Caco-2 (cell line): ENCODE data around the gene EIF2B1. TPM values are rescaled to one million over a fixed set of nuclear protein-coding genes. Genes with fewer than 3 reads are reported as not detected.
A peak's percentile ranks its signal among the peaks of the same experiment; 100 is the strongest.

Experiments
- BruUV-seq: library from RNA; stranded (reverse); fragments of 400-500 nt; replicated peaks from 2 replicates; lab custom pipeline; 2021; lab: Mats Ljungman, UMichigan
- CTCF ChIA-PET: fragments of 300-600 bp; sonication (Branson Sonifier 250); formaldehyde crosslinking; loops from one replicate; lab custom pipeline; 2022; ENCODE audit warnings: antibody characterized with exemption; lab: Charles Lee
- POLR2A ChIA-PET: fragments of 300-600 bp; sonication (Branson Sonifier 250); formaldehyde crosslinking; loops from one replicate; lab custom pipeline; 2022; ENCODE audit warnings: antibody characterized with exemption; lab: Charles Lee
- DNase-seq, 2 experiments: peaks; one replicate each; pipeline versions ENCODE4 v3.0.0 to v3.0.0-alpha.2; 2020 to 2022
- H3K27me3 ChIP-seq: replicated peaks from 2 replicates; pipeline ENCODE4 v1.6.0; 2011; ENCODE audit warnings: low read length; ENCODE audit not compliant: control insufficient read depth, insufficient read depth
- H3K36me3 ChIP-seq: 2 replicates; pipeline ENCODE4 v1.5.1; 2011; ENCODE audit warnings: low read length; ENCODE audit not compliant: control insufficient read depth, insufficient read depth
- H3K4me1 ChIP-seq: fragments of 250-450 bp; sonication (Bioruptor Pico); 2 replicates; pipeline ENCODE4 v1.5.1; 2020; ENCODE audit warnings: mild to moderate bottlenecking
- H3K4me3 ChIP-seq: 2 replicates; pipeline ENCODE4 v1.5.1; 2011; ENCODE audit warnings: low read depth, mild to moderate bottlenecking, control low read depth, low read length
- H3K9me3 ChIP-seq: fragments of 250-450 bp; sonication (Bioruptor Pico); 2 replicates; pipeline ENCODE4 v1.5.1; 2020; ENCODE audit warnings: mild to moderate bottlenecking, moderate library complexity
- H3K27ac Mint-ChIP-seq: one replicate; pipeline ENCODE4 v1.8.0; 2022; ENCODE audit warnings: mixed read lengths; ENCODE audit not compliant: unreplicated experiment
- H3K27me3 Mint-ChIP-seq: one replicate; pipeline ENCODE4 v1.8.0; 2022; ENCODE audit warnings: mixed read lengths; ENCODE audit not compliant: insufficient read depth, unreplicated experiment
- H3K36me3 Mint-ChIP-seq: one replicate; pipeline ENCODE4 v1.8.0; 2022; ENCODE audit warnings: mild to moderate bottlenecking, mixed read lengths; ENCODE audit not compliant: insufficient read depth, unreplicated experiment
- H3K4me1 Mint-ChIP-seq: one replicate; pipeline ENCODE4 v1.8.0; 2022; ENCODE audit warnings: low read depth, mixed read lengths; ENCODE audit not compliant: unreplicated experiment
- H3K4me3 Mint-ChIP-seq: one replicate; pipeline ENCODE4 v1.8.0; 2022; ENCODE audit warnings: mild to moderate bottlenecking, moderate library complexity, mixed read lengths; ENCODE audit not compliant: unreplicated experiment
- H3K9me3 Mint-ChIP-seq: one replicate; pipeline ENCODE4 v1.8.0; 2022; ENCODE audit warnings: mixed read lengths; ENCODE audit not compliant: unreplicated experiment
- CTCF ChIP-seq, 2 experiments: fragments of 200-600 bp in 1 of 2; IDR thresholded peaks; 1 replicate in 1 of 2; 2 replicates in 1 of 2; pipeline versions ENCODE4 v1.5.1 to v1.8.0; 2011 to 2022; ENCODE audit warnings: antibody characterized with exemption in 1 of 2, control low read depth in 1 of 2, inconsistent platforms in 1 of 2, low read depth in 1 of 2, low read length in 1 of 2, mild to moderate bottlenecking in 1 of 2, moderate library complexity in 1 of 2; ENCODE audit not compliant: insufficient read depth in 1 of 2, severe bottlenecking in 1 of 2, unreplicated experiment in 1 of 2
- intact Hi-C: fragments of 100-400 bp; cut with micrococcal nuclease; formaldehyde crosslinking; loops from one replicate; pipeline ENCODE4 v1.10.0; 2022; ENCODE audit not compliant: unreplicated experiment
- total RNA-seq: library from RNA; stranded (reverse); gene quantifications from 2 replicates; pipeline ENCODE4 v1.2.3, GENCODE V29; 2022

EIF2B1 gene
- total RNA-seq, 1 experiment from 2014 or later, result 62.1 TPM

DNA sequence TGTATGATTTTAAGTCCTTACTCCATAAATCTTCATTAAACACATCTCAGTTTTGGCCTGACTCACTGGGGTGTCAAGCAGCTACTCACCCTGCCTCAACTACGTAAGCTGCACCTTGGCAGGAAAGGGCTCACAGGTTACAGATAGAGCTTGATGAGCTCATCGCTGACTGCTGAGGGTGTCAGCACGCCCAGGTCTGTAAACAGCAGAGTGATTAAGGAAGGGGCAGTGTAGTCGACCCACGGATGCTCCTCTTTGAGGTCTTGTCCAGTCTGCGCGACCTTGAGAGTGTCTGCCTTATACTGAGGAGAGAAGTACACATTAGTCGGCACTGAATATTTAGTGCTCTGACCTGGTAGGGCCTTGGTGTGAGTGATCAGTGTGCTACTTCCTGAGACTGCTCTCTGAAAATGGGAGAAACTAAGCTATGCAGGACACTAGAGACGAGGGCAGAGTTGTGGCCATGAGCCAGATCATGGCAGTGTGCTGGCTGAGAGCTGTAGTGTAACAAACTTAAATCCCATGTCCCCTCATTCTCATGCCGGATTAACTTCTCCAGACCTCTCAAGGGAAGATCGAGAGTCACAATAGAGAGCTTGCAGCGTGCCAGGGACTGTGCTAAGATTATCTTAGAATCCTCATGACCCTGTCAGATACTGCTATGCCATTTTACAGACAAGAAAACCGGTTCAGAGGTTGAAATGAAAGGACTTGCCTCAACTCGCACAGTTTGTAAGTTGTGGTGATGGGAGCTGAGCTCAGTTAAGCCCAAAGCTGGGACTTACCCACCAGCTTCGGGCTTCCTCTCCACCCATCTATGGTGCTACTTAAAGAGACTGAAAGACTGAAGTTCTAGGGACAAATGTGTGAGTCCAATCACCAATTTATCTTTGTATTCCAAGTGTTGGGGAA is 11.6 kb downstream of the EIF2B1 start:
- no peak for DNase-seq
- H3K27ac Mint-ChIP-seq, result no peak overlapping the region
- intact Hi-C loops, result no loop called here
- Histone ChIP-seq H3K4me3 (no peak overlapping the region), H3K27me3 (no peaks in the 10 kb centered on the region), H3K36me3 (peaks cover 3% of the 10 kb centered on the region), H3K4me1 (peaks cover 5% of the 10 kb centered on the region; the same call in 1 of the 2 replicates), H3K9me3 (no peaks in the 10 kb centered on the region)
- H3K9me3 Mint-ChIP-seq, result no peaks in the 10 kb centered on the region
- H3K36me3 Mint-ChIP-seq, result peaks cover 90% of the 10 kb centered on the region
- no peaks in the 10 kb centered on the region for H3K27me3 Mint-ChIP-seq
- BruUV-seq, result no TSS peak
- no peak for TF ChIP-seq CTCF (IDR thresholded peaks at IDR 0.05; ENCODE audit: insufficient read depth in 1 of 2, low read depth in 1 of 2, low read length in 1 of 2, severe bottlenecking in 1 of 2, unreplicated experiment in 1 of 2)
- peaks cover 6% of the 10 kb centered on the region for H3K4me1 Mint-ChIP-seq
- POLR2A ChIA-PET, result no interaction called here
- CTCF ChIA-PET, result no interaction called here
- no peak overlapping the region for H3K4me3 Mint-ChIP-seq

- intact Hi-C loops, result no loop called here
- Histone ChIP-seq H3K4me1 (peaks cover 5% of the 10 kb centered on the region; the same call in 1 of the 2 replicates), H3K36me3 (peaks cover 4% of the 10 kb centered on the region), H3K9me3 (no peaks in the 10 kb centered on the region), H3K4me3 (no peak overlapping the region), H3K27me3 (no peaks in the 10 kb centered on the region)
- no peak overlapping the region for H3K4me3 Mint-ChIP-seq
- POLR2A ChIA-PET, result no interaction called here
- H3K36me3 Mint-ChIP-seq, result peaks cover 90% of the 10 kb centered on the region
- H3K9me3 Mint-ChIP-seq, result no peaks in the 10 kb centered on the region
- CTCF ChIA-PET, result interaction anchor here (0.7 kb wide), 1 partner anchor 1386 kb away, joined by 3 read pairs; no protein-coding TSS in a partner anchor
- H3K27ac Mint-ChIP-seq, result no peak overlapping the region
- H3K4me1 Mint-ChIP-seq, result peaks cover 3% of the 10 kb centered on the region
- TF ChIP-seq CTCF (IDR thresholded peaks at IDR 0.05; ENCODE audit: insufficient read depth in 1 of 2, low read depth in 1 of 2, low read length in 1 of 2, severe bottlenecking in 1 of 2, unreplicated experiment in 1 of 2), result no peak
- TSS peak; percentile 69 for BruUV-seq
- no peaks in the 10 kb centered on the region for H3K27me3 Mint-ChIP-seq
- DNase-seq, result no peak
Observed at GRCh38 chr12:123621101-123621500, 12.4 kb downstream of the EIF2B1 start.

DNA sequence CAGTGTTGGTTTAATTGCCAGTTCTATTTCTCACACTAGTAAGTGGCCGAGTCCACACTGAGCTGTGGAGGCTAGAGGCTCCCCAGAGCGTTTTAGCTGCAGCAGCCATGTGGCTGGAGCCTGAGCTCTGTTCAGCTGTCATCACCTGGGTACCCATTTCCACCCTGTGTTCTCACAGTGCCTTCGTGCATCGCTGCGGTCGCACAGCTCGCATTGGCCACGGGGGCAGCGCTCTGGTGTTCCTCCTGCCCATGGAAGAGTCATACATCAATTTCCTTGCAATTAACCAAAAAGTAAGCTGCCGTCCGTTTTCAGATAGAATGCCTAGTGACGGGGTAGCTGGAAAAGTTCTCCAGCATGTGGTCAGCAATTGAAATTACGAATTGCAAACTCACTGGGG is 15.9 kb downstream of the EIF2B1 start:
- POLR2A ChIA-PET, result no interaction called here
- Histone ChIP-seq H3K36me3 (peaks cover 5% of the 10 kb centered on the region), H3K27me3 (no peaks in the 10 kb centered on the region), H3K9me3 (no peaks in the 10 kb centered on the region), H3K4me3 (no peak overlapping the region), H3K4me1 (no peaks in the 10 kb centered on the region)
- TF ChIP-seq CTCF (IDR thresholded peaks at IDR 0.05; ENCODE audit: insufficient read depth in 1 of 2, low read depth in 1 of 2, low read length in 1 of 2, severe bottlenecking in 1 of 2, unreplicated experiment in 1 of 2), result no peak
- H3K4me1 Mint-ChIP-seq, result no peaks in the 10 kb centered on the region
- CTCF ChIA-PET, result no interaction called here
- DNase-seq, result no peak
- H3K36me3 Mint-ChIP-seq, result peaks cover 99% of the 10 kb centered on the region
- H3K27ac Mint-ChIP-seq, result no peak overlapping the region
- H3K4me3 Mint-ChIP-seq, result no peak overlapping the region
- H3K9me3 Mint-ChIP-seq, result no peaks in the 10 kb centered on the region
- H3K27me3 Mint-ChIP-seq, result no peaks in the 10 kb centered on the region
- no TSS peak for BruUV-seq
- intact Hi-C loops, result no loop called here
